Measurements from ENCODE around the gene S100A6.

S100A6 gene

GRCh38 chr1:153493343-153493960 is 42.3 kb downstream of the S100A6 start:
- no peak for DNase-seq

GRCh38 chr1:153490272-153491051 is 45.3 kb downstream of the S100A6 start:
- no peak for DNase-seq

GRCh38 chr1:153488731-153489130 is 47.1 kb downstream of the S100A6 start:
- no peak for DNase-seq

GRCh38 chr1:153487707-153488106 is 48.1 kb downstream of the S100A6 start:
- no peak for DNase-seq

GRCh38 chr1:153485863-153486262 is 49.9 kb downstream of the S100A6 start:
- DNase-seq = no peak

All from activated CD4-positive, alpha-beta T cell treated with anti-CD3 and anti-CD28 coated beads for 4 hours (primary cell).